Esophagus muscularis mucosa (tissue), 4 donors: ENCODE results near the gene MAST4. TPM values are rescaled to one million over a fixed set of nuclear protein-coding genes. Genes with fewer than 3 reads are reported as not detected.

Source experiments
- DNase-seq: peaks from one replicate; pipeline ENCODE4 v3.0.0-alpha.2; 2017; ENCODE audit errors: extremely low spot score
- H3K27ac ChIP-seq, 4 donors: fragments of 200-600 bp; sonication (generic); replicated peaks in 1 of 4; 1 replicate in 3 of 4; 2 replicates in 1 of 4; pipeline ENCODE4 v1.5.1; 2016 to 2019; ENCODE audit warnings: mild to moderate bottlenecking in 1 of 4
- H3K27me3 ChIP-seq, 4 donors: fragments of 200-600 bp; sonication (generic); one replicate each; pipeline versions ENCODE4 v1.5.1 to v1.6.0; 2016 to 2019
- H3K36me3 ChIP-seq, 4 donors: fragments of 200-600 bp; sonication (generic); one replicate each; pipeline ENCODE4 v1.5.1; 2016 to 2019
- H3K4me1 ChIP-seq, 4 donors: fragments of 200-600 bp; sonication (generic); one replicate each; pipeline ENCODE4 v1.5.1; 2016 to 2019
- H3K4me3 ChIP-seq, 4 donors: fragments of 200-600 bp; sonication (generic); 1 replicate in 2 of 4; 2 replicates in 2 of 4; pipeline ENCODE4 v1.5.1; 2016 to 2019; ENCODE audit warnings: mild to moderate bottlenecking in 4 of 4, moderate library complexity in 1 of 4
- H3K9me3 ChIP-seq, 4 donors: fragments of 200-600 bp; sonication (generic); 1 replicate in 3 of 4; 2 replicates in 1 of 4; pipeline ENCODE4 v1.5.1; 2016 to 2019
- EP300 ChIP-seq: sonication (generic); formaldehyde crosslinking; IDR thresholded peaks from one replicate; pipeline ENCODE4 v1.6.1; 2017; ENCODE audit warnings: antibody characterized with exemption
- POLR2A ChIP-seq: fragments of 450-650 bp; IDR thresholded peaks from one replicate; pipeline ENCODE4 v1.6.1; 2017; ENCODE audit warnings: antibody characterized with exemption, moderate library complexity, mild to moderate bottlenecking, low read depth
- POLR2AphosphoS5 ChIP-seq, 2 donors: sonication (generic); formaldehyde crosslinking; IDR thresholded peaks; one replicate each; pipeline ENCODE4 v1.6.1; 2017; ENCODE audit warnings: antibody characterized with exemption in 2 of 2
- WGBS: methylation state at CpG from one replicate; pipeline ENCODE4 v1.1.5; 2018; 5-methylcytosine and 5-hydroxymethylcytosine counted together
- intact Hi-C: fragments of 100-400 bp; cut with DNase I; formaldehyde crosslinking; loops from one replicate; pipeline ENCODE4 v1.15.1; 2023
- total RNA-seq, 4 donors: library from RNA; depleted of rRNA; stranded (reverse); fragments of >200 nt; gene quantifications; one replicate each; pipeline versions ENCODE4 v1.1.0 to v1.2.1, GENCODE V29; 2016
- TF ChIP-seq, protein P1 (sequence below), 3 experiments: fragments of 200-600 bp in 2 of 3; fragments of 450-650 bp in 1 of 3; sonication (generic) in 2 of 3; IDR thresholded peaks; one replicate each; pipeline ENCODE4 v1.5.1; 2017 to 2019; ENCODE audit warnings: antibody characterized with exemption in 3 of 3, mild to moderate bottlenecking in 2 of 3, moderate library complexity in 1 of 3

MAST4 gene
- total RNA-seq, 4 donors from 2014 or later = 26.2 to 39.7 (median 35.8) TPM

- H3K27ac ChIP-seq = peak overlapping the region in 3 of 4 donors; percentile 35 to 63 (median 36)
- 69% methylated on average over 15 of the region's 19 CpGs for WGBS
- peaks cover 15 to 20% (median 18%) of the 10 kb centered on the region in 4 donors for H3K4me1 ChIP-seq
- TF ChIP-seq, protein P1, sequence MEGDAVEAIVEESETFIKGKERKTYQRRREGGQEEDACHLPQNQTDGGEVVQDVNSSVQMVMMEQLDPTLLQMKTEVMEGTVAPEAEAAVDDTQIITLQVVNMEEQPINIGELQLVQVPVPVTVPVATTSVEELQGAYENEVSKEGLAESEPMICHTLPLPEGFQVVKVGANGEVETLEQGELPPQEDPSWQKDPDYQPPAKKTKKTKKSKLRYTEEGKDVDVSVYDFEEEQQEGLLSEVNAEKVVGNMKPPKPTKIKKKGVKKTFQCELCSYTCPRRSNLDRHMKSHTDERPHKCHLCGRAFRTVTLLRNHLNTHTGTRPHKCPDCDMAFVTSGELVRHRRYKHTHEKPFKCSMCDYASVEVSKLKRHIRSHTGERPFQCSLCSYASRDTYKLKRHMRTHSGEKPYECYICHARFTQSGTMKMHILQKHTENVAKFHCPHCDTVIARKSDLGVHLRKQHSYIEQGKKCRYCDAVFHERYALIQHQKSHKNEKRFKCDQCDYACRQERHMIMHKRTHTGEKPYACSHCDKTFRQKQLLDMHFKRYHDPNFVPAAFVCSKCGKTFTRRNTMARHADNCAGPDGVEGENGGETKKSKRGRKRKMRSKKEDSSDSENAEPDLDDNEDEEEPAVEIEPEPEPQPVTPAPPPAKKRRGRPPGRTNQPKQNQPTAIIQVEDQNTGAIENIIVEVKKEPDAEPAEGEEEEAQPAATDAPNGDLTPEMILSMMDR (IDR thresholded peaks at IDR 0.05) = no peak
- TF ChIP-seq POLR2AphosphoS5 (IDR thresholded peaks at IDR 0.05) = peak; percentile 31 to 46
- no peak for TF ChIP-seq POLR2A
- intact Hi-C loops = no loop called here
- H3K4me3 ChIP-seq = peak overlapping the region in 2 of 4 donors; percentile 5 to 39
- no peaks in the 10 kb centered on the region for H3K27me3 ChIP-seq
- no peak for DNase-seq
- H3K36me3 ChIP-seq = no peaks in the 10 kb centered on the region
- H3K9me3 ChIP-seq = no peaks in the 10 kb centered on the region
Measured at GRCh38 chr5:67215519-67216471, 619.6 kb downstream of the MAST4 start.

DNA sequence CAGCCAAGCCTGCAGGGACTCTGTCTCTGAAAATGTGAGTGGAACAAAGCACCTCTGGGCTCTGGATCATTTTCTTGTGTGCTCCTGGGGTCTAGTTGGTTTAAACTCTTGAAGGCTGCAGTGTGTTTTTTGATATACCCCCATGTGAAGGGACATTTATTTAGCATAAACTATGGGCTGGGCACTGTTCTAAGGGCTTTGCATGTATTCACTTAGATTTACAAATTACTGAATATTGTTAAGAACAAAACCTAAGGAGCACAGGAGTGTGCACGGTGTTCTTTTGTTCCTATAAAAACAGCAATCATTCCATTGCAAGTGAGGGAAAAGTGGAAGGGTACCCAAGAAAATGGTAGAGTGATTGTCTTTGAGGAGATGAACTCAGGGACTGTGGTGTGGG lies 620.4 kb downstream of the MAST4 start:
- TF ChIP-seq POLR2AphosphoS5 (IDR thresholded peaks at IDR 0.05) (no peak), EP300 (no peak), POLR2A (no peak)
- TF ChIP-seq, protein P1 (IDR thresholded peaks at IDR 0.05) = no peak
- no peak for DNase-seq
- WGBS = 96% methylated on average over 1 of the region's 1 CpG
- intact Hi-C loops = no loop called here
- Histone ChIP-seq H3K9me3 (no peaks in the 10 kb centered on the region), H3K4me3 (no peak overlapping the region), H3K27me3 (no peaks in the 10 kb centered on the region), H3K36me3 (no peaks in the 10 kb centered on the region), H3K4me1 (peaks cover 15 to 20% (median 18%) of the 10 kb centered on the region in 4 donors), H3K27ac (peak overlapping the region in 2 of 4 donors; percentile 36 to 63)
